Measurements from ENCODE around the gene NFKBIA. TPM values are rescaled to one million over a fixed set of nuclear protein-coding genes. Genes with fewer than 3 reads are reported as not detected.

Gene NFKBIA
- total RNA-seq, 1 donor from 2014 or later: 35.5 TPM

- no peak overlapping the region for H3K27ac Mint-ChIP-seq (ENCODE audit: unreplicated experiment)
- no peaks in the 10 kb centered on the region for H3K27me3 Mint-ChIP-seq (ENCODE audit: low read depth, unreplicated experiment)
- Histone ChIP-seq H3K36me3 (ENCODE audit: insufficient read depth, low read length) (no peaks in the 10 kb centered on the region), H3K27me3 (ENCODE audit: insufficient read depth, low read length) (no peaks in the 10 kb centered on the region), H3K4me3 (ENCODE audit: insufficient read depth, low read depth, low read length) (no peak overlapping the region), H3K79me2 (ENCODE audit: insufficient read depth, low read length) (no peaks in the 10 kb centered on the region), H3K4me1 (ENCODE audit: insufficient read depth, low read length) (peaks cover 6% of the 10 kb centered on the region), H4K20me1 (ENCODE audit: insufficient read depth, low read length) (no peaks in the 10 kb centered on the region), H3K4me2 (ENCODE audit: low read length) (no peak overlapping the region), H3K9me3 (ENCODE audit: insufficient read depth, low read depth, low read length) (no peaks in the 10 kb centered on the region), H2AFZ (ENCODE audit: low read depth, low read length) (no peak overlapping the region), H3K27ac (ENCODE audit: low read depth, low read length) (no peak overlapping the region), H3K9ac (ENCODE audit: low read length) (no peak overlapping the region)
- DNase-seq (ENCODE audit: low read depth) (no peak), FAIRE-seq (no peak)
- TF ChIP-seq CTCF (IDR thresholded peaks at IDR 0.05; ENCODE audit: insufficient read depth, low read depth, low read length): no peak
- no peak for TF ChIP-seq EZH2 (IDR thresholded peaks at IDR 0.05; ENCODE audit: insufficient read depth, low read length)
- no peaks in the 10 kb centered on the region for H3K9me3 Mint-ChIP-seq (ENCODE audit: unreplicated experiment)
- H3K4me3 Mint-ChIP-seq (ENCODE audit: unreplicated experiment): no peak overlapping the region
- no peaks in the 10 kb centered on the region for H3K36me3 Mint-ChIP-seq (ENCODE audit: low read depth, unreplicated experiment)
- H3K4me1 Mint-ChIP-seq (ENCODE audit: low read depth, unreplicated experiment): peaks cover 10% of the 10 kb centered on the region
Observed at GRCh38 chr14:35394326-35395013, 10.1 kb downstream of the NFKBIA start.

GRCh38 chr14:35393826-35394225, 10.7 kb downstream of the NFKBIA start:
- Mint-ChIP-seq H3K36me3 (ENCODE audit: low read depth, unreplicated experiment) (no peaks in the 10 kb centered on the region), H3K9me3 (ENCODE audit: unreplicated experiment) (no peaks in the 10 kb centered on the region), H3K27me3 (ENCODE audit: low read depth, unreplicated experiment) (no peaks in the 10 kb centered on the region), H3K27ac (ENCODE audit: unreplicated experiment) (no peak overlapping the region), H3K4me1 (ENCODE audit: low read depth, unreplicated experiment) (peaks cover 10% of the 10 kb centered on the region), H3K4me3 (ENCODE audit: unreplicated experiment) (no peak overlapping the region)
- Histone ChIP-seq H3K27me3 (ENCODE audit: insufficient read depth, low read length) (no peaks in the 10 kb centered on the region), H4K20me1 (ENCODE audit: insufficient read depth, low read length) (no peaks in the 10 kb centered on the region), H3K27ac (ENCODE audit: low read depth, low read length) (no peak overlapping the region), H3K4me2 (ENCODE audit: low read length) (no peak overlapping the region), H3K9me3 (ENCODE audit: insufficient read depth, low read depth, low read length) (no peaks in the 10 kb centered on the region), H3K9ac (ENCODE audit: low read length) (no peak overlapping the region), H3K4me1 (ENCODE audit: insufficient read depth, low read length) (peaks cover 6% of the 10 kb centered on the region), H3K36me3 (ENCODE audit: insufficient read depth, low read length) (no peaks in the 10 kb centered on the region), H3K79me2 (ENCODE audit: insufficient read depth, low read length) (no peaks in the 10 kb centered on the region), H2AFZ (ENCODE audit: low read depth, low read length) (no peak overlapping the region), H3K4me3 (ENCODE audit: insufficient read depth, low read depth, low read length) (no peak overlapping the region)
- FAIRE-seq (no peak), DNase-seq (ENCODE audit: low read depth) (no peak)
- no peak for TF ChIP-seq EZH2 (IDR thresholded peaks at IDR 0.05; ENCODE audit: insufficient read depth, low read length)
- no peak for TF ChIP-seq CTCF (IDR thresholded peaks at IDR 0.05; ENCODE audit: insufficient read depth, low read depth, low read length)

- Mint-ChIP-seq H3K27me3 (ENCODE audit: low read depth, unreplicated experiment) (no peaks in the 10 kb centered on the region), H3K9me3 (ENCODE audit: unreplicated experiment) (no peaks in the 10 kb centered on the region), H3K4me1 (ENCODE audit: low read depth, unreplicated experiment) (no peaks in the 10 kb centered on the region), H3K36me3 (ENCODE audit: low read depth, unreplicated experiment) (no peaks in the 10 kb centered on the region), H3K4me3 (ENCODE audit: unreplicated experiment) (no peak overlapping the region), H3K27ac (ENCODE audit: unreplicated experiment) (no peak overlapping the region)
- no peaks in the 10 kb centered on the region for H3K79me2 ChIP-seq (ENCODE audit: insufficient read depth, low read length)
- FAIRE-seq (no peak), DNase-seq (ENCODE audit: low read depth) (no peak)
- no peak overlapping the region for H3K27ac ChIP-seq (ENCODE audit: low read depth, low read length)
- no peak overlapping the region for H3K4me3 ChIP-seq (ENCODE audit: insufficient read depth, low read depth, low read length)
- peaks cover 6% of the 10 kb centered on the region for H3K4me1 ChIP-seq (ENCODE audit: insufficient read depth, low read length)
- no peaks in the 10 kb centered on the region for H3K36me3 ChIP-seq (ENCODE audit: insufficient read depth, low read length)
- no peak overlapping the region for H2AFZ ChIP-seq (ENCODE audit: low read depth, low read length)
- H4K20me1 ChIP-seq (ENCODE audit: insufficient read depth, low read length): no peaks in the 10 kb centered on the region
- no peaks in the 10 kb centered on the region for H3K27me3 ChIP-seq (ENCODE audit: insufficient read depth, low read length)
- no peaks in the 10 kb centered on the region for H3K9me3 ChIP-seq (ENCODE audit: insufficient read depth, low read depth, low read length)
- no peak overlapping the region for H3K9ac ChIP-seq (ENCODE audit: low read length)
- H3K4me2 ChIP-seq (ENCODE audit: low read length): no peak overlapping the region
- TF ChIP-seq EZH2 (IDR thresholded peaks at IDR 0.05; ENCODE audit: insufficient read depth, low read length) (no peak), CTCF (IDR thresholded peaks at IDR 0.05; ENCODE audit: insufficient read depth, low read depth, low read length) (no peak)
Observed at GRCh38 chr14:35392103-35392502, 12.4 kb downstream of the NFKBIA start.

Data from astrocyte (in vitro differentiated cells and primary cell).